ENCODE measurements around the gene DOCK2.

The DOCK2 gene

DNA sequence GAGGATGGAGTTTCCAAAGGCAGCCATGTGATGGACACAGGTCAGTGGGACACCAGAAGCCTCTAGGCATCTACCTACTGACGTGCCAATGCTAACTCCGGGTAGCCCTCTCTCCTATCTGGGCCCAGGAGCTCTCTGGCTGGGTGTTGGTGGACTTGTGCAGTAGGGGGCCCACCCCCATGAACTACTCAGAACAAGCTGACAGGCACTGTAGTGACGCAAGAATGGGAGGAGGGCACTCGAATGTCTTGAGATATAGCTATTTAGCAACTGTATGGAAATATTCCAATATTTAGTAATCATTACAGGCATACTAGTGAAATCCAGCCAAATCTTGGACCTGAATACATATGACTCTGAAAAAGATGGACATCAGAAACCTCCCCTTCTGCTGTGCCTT, 5.7 kb upstream of the DOCK2 start:
- H3K79me2 ChIP-seq (ENCODE audit: insufficient read depth, low read depth) = no peaks in the 10 kb centered on the region
- H3K9ac ChIP-seq = no peak overlapping the region
- no peak overlapping the region for H3K4me2 ChIP-seq
- H4K20me1 ChIP-seq (ENCODE audit: insufficient read depth) = no peaks in the 10 kb centered on the region
- no peaks in the 10 kb centered on the region for H3K4me1 ChIP-seq (ENCODE audit: low read depth, poor library complexity, severe bottlenecking)
- no peaks in the 10 kb centered on the region for H3K36me3 ChIP-seq (ENCODE audit: insufficient read depth)
- no peak overlapping the region for H2AFZ ChIP-seq (ENCODE audit: low read depth)
- no peaks in the 10 kb centered on the region for H3K27me3 ChIP-seq (ENCODE audit: insufficient read depth, low read depth)
- no peak overlapping the region for H3K27ac ChIP-seq
- no peak overlapping the region for H3K4me3 ChIP-seq (IDR thresholded peaks at IDR 0.05; ENCODE audit: insufficient read depth, low read depth, low read length)
- TF ChIP-seq, protein P1, sequence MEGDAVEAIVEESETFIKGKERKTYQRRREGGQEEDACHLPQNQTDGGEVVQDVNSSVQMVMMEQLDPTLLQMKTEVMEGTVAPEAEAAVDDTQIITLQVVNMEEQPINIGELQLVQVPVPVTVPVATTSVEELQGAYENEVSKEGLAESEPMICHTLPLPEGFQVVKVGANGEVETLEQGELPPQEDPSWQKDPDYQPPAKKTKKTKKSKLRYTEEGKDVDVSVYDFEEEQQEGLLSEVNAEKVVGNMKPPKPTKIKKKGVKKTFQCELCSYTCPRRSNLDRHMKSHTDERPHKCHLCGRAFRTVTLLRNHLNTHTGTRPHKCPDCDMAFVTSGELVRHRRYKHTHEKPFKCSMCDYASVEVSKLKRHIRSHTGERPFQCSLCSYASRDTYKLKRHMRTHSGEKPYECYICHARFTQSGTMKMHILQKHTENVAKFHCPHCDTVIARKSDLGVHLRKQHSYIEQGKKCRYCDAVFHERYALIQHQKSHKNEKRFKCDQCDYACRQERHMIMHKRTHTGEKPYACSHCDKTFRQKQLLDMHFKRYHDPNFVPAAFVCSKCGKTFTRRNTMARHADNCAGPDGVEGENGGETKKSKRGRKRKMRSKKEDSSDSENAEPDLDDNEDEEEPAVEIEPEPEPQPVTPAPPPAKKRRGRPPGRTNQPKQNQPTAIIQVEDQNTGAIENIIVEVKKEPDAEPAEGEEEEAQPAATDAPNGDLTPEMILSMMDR (conservative IDR thresholded peaks at IDR 0.05; ENCODE audit: low read depth, low read length) = no peak

DNA sequence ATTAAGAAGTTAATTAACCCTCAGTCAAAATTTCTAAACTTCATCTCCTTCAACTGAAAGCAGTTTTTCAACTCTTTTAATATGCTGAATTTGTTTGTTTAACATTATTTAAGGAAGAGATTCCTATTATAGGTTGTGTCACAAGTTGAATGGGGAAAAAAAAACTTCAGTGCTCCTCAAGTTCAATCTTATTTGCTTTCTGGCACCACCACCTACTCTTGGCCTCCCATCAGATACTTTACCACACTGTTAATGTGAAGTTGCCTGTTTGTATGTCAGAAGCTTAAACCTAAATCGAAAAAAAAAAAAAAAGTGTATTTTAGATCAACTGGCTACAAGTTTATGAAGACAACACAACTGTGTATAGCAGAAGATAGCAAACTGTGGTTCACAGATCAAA, 4.1 kb upstream of the DOCK2 start:
- Histone ChIP-seq H3K4me1 (ENCODE audit: low read depth, poor library complexity, severe bottlenecking) (no peaks in the 10 kb centered on the region), H3K4me3 (IDR thresholded peaks at IDR 0.05; ENCODE audit: insufficient read depth, low read depth, low read length) (no peak overlapping the region), H3K27me3 (ENCODE audit: insufficient read depth, low read depth) (no peaks in the 10 kb centered on the region), H3K79me2 (ENCODE audit: insufficient read depth, low read depth) (no peaks in the 10 kb centered on the region), H3K9ac (no peak overlapping the region), H3K4me2 (no peak overlapping the region), H4K20me1 (ENCODE audit: insufficient read depth) (no peaks in the 10 kb centered on the region), H3K27ac (no peak overlapping the region), H2AFZ (ENCODE audit: low read depth) (no peak overlapping the region), H3K36me3 (ENCODE audit: insufficient read depth) (no peaks in the 10 kb centered on the region)
- TF ChIP-seq, protein P1 (conservative IDR thresholded peaks at IDR 0.05; ENCODE audit: low read depth, low read length) = no peak

DNA sequence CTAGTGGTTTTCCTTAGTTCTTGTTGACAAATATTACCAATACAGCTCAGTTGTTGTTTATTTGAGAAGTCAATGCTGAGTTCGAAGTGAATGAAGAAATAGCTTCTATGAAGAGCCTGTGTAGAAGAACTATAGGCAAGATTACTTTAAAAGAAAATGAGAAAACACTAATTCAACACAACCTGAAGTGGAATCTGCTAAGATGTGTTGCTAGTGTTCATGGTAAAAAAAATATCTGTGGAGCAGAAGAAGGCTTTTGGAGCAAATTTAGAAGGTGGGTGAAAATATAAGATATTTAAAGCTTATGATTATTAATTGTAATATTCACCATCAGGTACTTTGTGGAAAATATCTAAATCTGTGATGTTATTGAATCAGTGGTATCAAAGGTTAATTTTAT, 2.5 kb upstream of the DOCK2 start:
- Histone ChIP-seq H3K36me3 (ENCODE audit: insufficient read depth) (no peaks in the 10 kb centered on the region), H3K79me2 (ENCODE audit: insufficient read depth, low read depth) (no peaks in the 10 kb centered on the region), H3K9ac (no peak overlapping the region), H2AFZ (ENCODE audit: low read depth) (no peak overlapping the region), H3K4me2 (no peak overlapping the region), H4K20me1 (ENCODE audit: insufficient read depth) (no peaks in the 10 kb centered on the region), H3K27ac (no peak overlapping the region), H3K4me1 (ENCODE audit: low read depth, poor library complexity, severe bottlenecking) (no peaks in the 10 kb centered on the region), H3K27me3 (ENCODE audit: insufficient read depth, low read depth) (no peaks in the 10 kb centered on the region), H3K4me3 (IDR thresholded peaks at IDR 0.05; ENCODE audit: insufficient read depth, low read depth, low read length) (no peak overlapping the region)
- TF ChIP-seq, protein P1 (conservative IDR thresholded peaks at IDR 0.05; ENCODE audit: low read depth, low read length) = no peak

DNA sequence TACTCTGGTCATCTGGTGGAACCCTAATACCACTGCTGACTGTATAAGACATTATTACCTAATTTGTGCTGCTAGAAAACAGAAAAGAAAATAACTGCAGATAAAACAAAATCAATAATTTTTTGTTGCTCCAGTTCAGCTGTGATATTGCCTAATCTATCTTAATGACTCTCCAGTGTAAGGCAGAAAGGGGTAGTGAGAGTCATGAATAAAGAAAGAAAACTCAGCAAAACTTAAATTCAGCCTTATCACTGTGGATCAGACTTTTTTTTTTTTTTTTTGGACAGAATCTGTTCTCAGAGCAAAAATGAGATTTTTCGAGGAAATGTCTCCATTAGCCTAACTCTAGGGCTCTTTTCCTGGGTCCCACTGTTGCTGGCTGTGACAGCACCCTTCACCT, 1.1 kb upstream of the DOCK2 start:
- Histone ChIP-seq H3K4me3 (IDR thresholded peaks at IDR 0.05; ENCODE audit: insufficient read depth, low read depth, low read length) (no peak overlapping the region), H3K36me3 (ENCODE audit: insufficient read depth) (no peaks in the 10 kb centered on the region), H3K79me2 (ENCODE audit: insufficient read depth, low read depth) (no peaks in the 10 kb centered on the region), H3K27me3 (ENCODE audit: insufficient read depth, low read depth) (no peaks in the 10 kb centered on the region), H4K20me1 (ENCODE audit: insufficient read depth) (no peaks in the 10 kb centered on the region), H3K4me2 (no peak overlapping the region), H3K27ac (no peak overlapping the region), H3K4me1 (ENCODE audit: low read depth, poor library complexity, severe bottlenecking) (no peaks in the 10 kb centered on the region), H3K9ac (no peak overlapping the region), H2AFZ (ENCODE audit: low read depth) (no peak overlapping the region)
- TF ChIP-seq, protein P1 (conservative IDR thresholded peaks at IDR 0.05; ENCODE audit: low read depth, low read length) = no peak

All from KMS-11 (cell line).